Esophagus squamous epithelium (tissue), 5 donors: ENCODE measurements around the gene ZNF592. TPM values are rescaled to one million over a fixed set of nuclear protein-coding genes. Genes with fewer than 3 reads are reported as not detected.
"Not testable (repeated sequence)": the region's sequence is repeated elsewhere in the genome, so short reads cannot be mapped to it uniquely, and the experiment has no call there.

ENCODE experiments used
- DNase-seq: peaks from one replicate; lab custom pipeline; 2025; lab: John Stamatoyannopoulos, UW
- H3K27ac ChIP-seq, 4 donors: fragments of 200-600 bp; sonication (generic); one replicate each; pipeline ENCODE4 v1.5.1; 2016 to 2019; ENCODE audit warnings: mild to moderate bottlenecking in 1 of 4
- H3K27me3 ChIP-seq, 4 donors: fragments of 200-600 bp; sonication (generic); 1 replicate in 3 of 4; 2 replicates in 1 of 4; pipeline versions ENCODE4 v1.5.1 to v1.6.0; 2017 to 2021; ENCODE audit warnings: antibody characterized with exemption in 1 of 4
- H3K36me3 ChIP-seq, 3 donors: fragments of 200-600 bp; sonication (generic); one replicate each; pipeline ENCODE4 v1.5.1; 2016 to 2019
- H3K4me1 ChIP-seq, 3 donors: fragments of 200-600 bp; sonication (generic); one replicate each; pipeline ENCODE4 v1.5.1; 2017 to 2019
- H3K4me3 ChIP-seq, 4 donors: fragments of 200-600 bp; sonication (generic); 1 replicate in 3 of 4; 2 replicates in 1 of 4; pipeline ENCODE4 v1.5.1; 2016 to 2019; ENCODE audit warnings: mild to moderate bottlenecking in 2 of 4, moderate library complexity in 1 of 4
- H3K9me3 ChIP-seq, 3 donors: fragments of 200-600 bp; sonication (generic); one replicate each; pipeline ENCODE4 v1.5.1; 2016 to 2019
- POLR2A ChIP-seq, 4 donors: fragments of 450-650 bp; IDR thresholded peaks; one replicate each; pipeline ENCODE4 v1.6.1; 2017; ENCODE audit warnings: antibody characterized with exemption in 4 of 4, mild to moderate bottlenecking in 4 of 4, moderate library complexity in 3 of 4
- WGBS, 2 donors: methylation state at CpG; one replicate each; pipeline ENCODE4 v1.1.5; 2018; 5-methylcytosine and 5-hydroxymethylcytosine counted together
- intact Hi-C: fragments of 100-400 bp; cut with DNase I; formaldehyde crosslinking; loops from one replicate; pipeline ENCODE4 v1.15.0; 2022
- total RNA-seq, 4 donors: library from RNA; depleted of rRNA; stranded (reverse); fragments of >200 nt; gene quantifications; one replicate each; pipeline ENCODE4 v1.1.0, GENCODE V29; 2016
- TF ChIP-seq, protein P1 (sequence below), 6 experiments: fragments of 450-650 bp in 4 of 6; fragments of 200-600 bp in 2 of 6; sonication (generic) in 2 of 6; IDR thresholded peaks; one replicate each; pipeline ENCODE4 v1.5.1; 2016 to 2019; ENCODE audit warnings: antibody characterized with exemption in 6 of 6, mild to moderate bottlenecking in 4 of 6, moderate library complexity in 4 of 6
- donor health status: DM: yes; HTN: yes; CAD: no.

ZNF592 gene
- total RNA-seq, 4 donors from 2014 or later = 8.0 to 12.2 (median 10.3) TPM

DNA sequence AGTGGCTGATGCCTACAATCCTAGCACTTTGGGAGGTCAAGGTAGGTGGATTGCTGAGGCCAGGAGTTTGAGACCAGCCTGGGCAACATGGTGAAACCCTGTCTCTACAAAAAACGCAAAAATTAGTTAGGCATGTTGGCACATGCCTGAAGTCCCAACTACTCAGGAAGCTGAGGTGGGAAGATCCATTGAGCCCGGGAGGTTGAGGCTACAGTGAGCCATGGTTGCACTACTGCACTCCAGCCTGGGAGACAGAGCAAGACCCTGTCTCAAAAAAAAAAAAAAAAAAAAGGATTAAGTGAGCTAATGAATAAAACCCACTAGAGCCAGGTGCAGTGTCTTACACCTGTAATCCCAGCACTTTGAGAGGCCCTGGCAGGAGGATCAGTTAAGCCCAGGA, 25.8 kb upstream of the ZNF592 start:
- no peak overlapping the region for H3K27ac ChIP-seq
- intact Hi-C loops = no loop called here
- no peaks in the 10 kb centered on the region for H3K9me3 ChIP-seq
- DNase-seq = no peak
- WGBS, 2 donors = 47 to 65% methylated on average over 2 of the region's 2 CpGs
- no peak overlapping the region for H3K4me3 ChIP-seq
- no peak for TF ChIP-seq POLR2A (IDR thresholded peaks at IDR 0.05)
- TF ChIP-seq, protein P1, sequence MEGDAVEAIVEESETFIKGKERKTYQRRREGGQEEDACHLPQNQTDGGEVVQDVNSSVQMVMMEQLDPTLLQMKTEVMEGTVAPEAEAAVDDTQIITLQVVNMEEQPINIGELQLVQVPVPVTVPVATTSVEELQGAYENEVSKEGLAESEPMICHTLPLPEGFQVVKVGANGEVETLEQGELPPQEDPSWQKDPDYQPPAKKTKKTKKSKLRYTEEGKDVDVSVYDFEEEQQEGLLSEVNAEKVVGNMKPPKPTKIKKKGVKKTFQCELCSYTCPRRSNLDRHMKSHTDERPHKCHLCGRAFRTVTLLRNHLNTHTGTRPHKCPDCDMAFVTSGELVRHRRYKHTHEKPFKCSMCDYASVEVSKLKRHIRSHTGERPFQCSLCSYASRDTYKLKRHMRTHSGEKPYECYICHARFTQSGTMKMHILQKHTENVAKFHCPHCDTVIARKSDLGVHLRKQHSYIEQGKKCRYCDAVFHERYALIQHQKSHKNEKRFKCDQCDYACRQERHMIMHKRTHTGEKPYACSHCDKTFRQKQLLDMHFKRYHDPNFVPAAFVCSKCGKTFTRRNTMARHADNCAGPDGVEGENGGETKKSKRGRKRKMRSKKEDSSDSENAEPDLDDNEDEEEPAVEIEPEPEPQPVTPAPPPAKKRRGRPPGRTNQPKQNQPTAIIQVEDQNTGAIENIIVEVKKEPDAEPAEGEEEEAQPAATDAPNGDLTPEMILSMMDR (IDR thresholded peaks at IDR 0.05) = no peak
- peaks cover 0 to 10% (median 4%) of the 10 kb centered on the region in 3 donors for H3K4me1 ChIP-seq
- H3K27me3 ChIP-seq = no peaks in the 10 kb centered on the region
- H3K36me3 ChIP-seq = no peaks in the 10 kb centered on the region

DNA sequence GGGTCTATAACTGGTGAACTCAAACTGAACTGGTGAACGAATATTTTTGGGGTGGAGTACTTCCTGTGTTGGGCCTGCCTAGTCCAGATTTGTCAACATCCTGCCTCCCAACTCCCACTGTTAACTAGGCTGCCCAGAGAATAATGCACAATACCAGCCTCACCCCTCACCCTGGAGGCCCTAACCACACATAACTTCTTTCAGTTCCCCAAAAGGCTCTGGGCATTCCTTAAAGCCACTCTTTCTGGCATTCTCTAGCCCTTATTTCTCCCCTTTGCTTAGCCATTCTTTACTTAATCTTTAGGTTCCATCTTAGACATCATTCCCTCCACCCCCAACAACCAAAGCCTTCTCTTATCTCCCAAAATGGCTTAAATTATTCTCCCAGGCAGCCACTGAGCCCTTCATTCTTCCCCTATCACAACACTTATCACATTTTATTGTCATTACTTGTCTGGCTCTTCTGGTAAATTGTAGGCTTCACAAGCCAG, 23.3 kb upstream of the ZNF592 start:
- TF ChIP-seq, protein P1 (IDR thresholded peaks at IDR 0.05) = no peak
- TF ChIP-seq POLR2A (IDR thresholded peaks at IDR 0.05) = no peak
- 10 to 13% methylated on average over 1 of the region's 1 CpG for WGBS, 2 donors
- H3K9me3 ChIP-seq = no peaks in the 10 kb centered on the region
- H3K27ac ChIP-seq = peak overlapping the region; percentile 0 to 75 (median 35)
- intact Hi-C loops = no loop called here
- peaks cover 0 to 10% (median 4%) of the 10 kb centered on the region in 3 donors for H3K4me1 ChIP-seq
- DNase-seq = no peak
- no peak overlapping the region for H3K4me3 ChIP-seq
- H3K36me3 ChIP-seq = no peaks in the 10 kb centered on the region
- H3K27me3 ChIP-seq = no peaks in the 10 kb centered on the region

DNA sequence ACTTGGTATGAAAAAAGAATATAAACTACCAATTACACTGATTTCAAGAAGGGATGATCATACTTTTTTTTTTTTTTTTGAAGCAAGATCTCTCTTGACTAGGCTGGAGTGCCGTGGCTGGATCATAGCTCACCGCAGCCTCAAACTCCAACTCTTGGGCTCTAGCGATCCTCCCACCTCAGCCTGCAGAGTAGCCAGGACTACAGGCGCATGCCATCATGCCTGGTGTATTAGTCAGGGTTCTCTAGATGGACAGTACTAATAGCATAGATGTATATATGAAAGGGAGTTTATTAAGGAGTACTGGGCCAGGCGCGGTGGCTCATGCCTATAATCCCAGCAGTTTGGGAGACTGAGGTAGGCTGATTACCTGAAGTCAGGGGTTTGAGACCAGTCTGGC, 21.0 kb upstream of the ZNF592 start:
- WGBS, 2 donors = 95 to 100% methylated on average over 4 to 6 of the region's 6 CpGs
- Histone ChIP-seq H3K4me3 (no peak overlapping the region), H3K4me1 (peaks cover 0 to 10% (median 4%) of the 10 kb centered on the region in 3 donors)

DNA sequence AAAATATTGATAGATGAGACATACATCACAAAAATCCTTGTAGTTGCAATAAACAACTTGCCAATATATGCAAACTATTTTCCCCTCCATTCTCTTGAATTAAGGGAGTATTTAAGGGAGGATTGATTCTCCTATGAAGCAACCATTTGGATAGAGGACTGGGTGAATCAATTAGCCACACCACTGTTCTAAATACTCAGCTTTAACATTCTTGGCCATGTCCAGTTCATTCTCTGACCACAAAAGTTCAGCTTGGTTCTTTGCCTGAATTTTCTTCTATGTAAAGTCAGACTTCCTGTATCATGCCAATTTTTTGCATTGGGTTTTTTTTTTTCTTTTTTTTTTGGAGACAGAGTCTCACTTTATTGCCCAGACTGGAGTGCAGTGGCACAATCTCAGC, 16.6 kb upstream of the ZNF592 start:
- no peak for DNase-seq
- peaks cover 0 to 31% (median 5%) of the 10 kb centered on the region in 3 donors for H3K4me1 ChIP-seq
- no peak overlapping the region for H3K4me3 ChIP-seq
- H3K27me3 ChIP-seq = no peaks in the 10 kb centered on the region
- no peaks in the 10 kb centered on the region for H3K36me3 ChIP-seq
- H3K9me3 ChIP-seq = no peaks in the 10 kb centered on the region
- H3K27ac ChIP-seq = no peak overlapping the region
- no peak for TF ChIP-seq POLR2A (IDR thresholded peaks at IDR 0.05)
- TF ChIP-seq, protein P1 (IDR thresholded peaks at IDR 0.05) = no peak
- intact Hi-C loops = no loop called here

More for the DNA sequence above, 21.0 kb upstream of the ZNF592 start:
- no peaks in the 10 kb centered on the region for H3K27me3 ChIP-seq
- intact Hi-C loops = no loop called here
- no peaks in the 10 kb centered on the region for H3K36me3 ChIP-seq
- H3K9me3 ChIP-seq = no peaks in the 10 kb centered on the region
- no peak for TF ChIP-seq POLR2A (IDR thresholded peaks at IDR 0.05)
- TF ChIP-seq, protein P1 (IDR thresholded peaks at IDR 0.05) = no peak
- DNase-seq = no peak
- no peak overlapping the region for H3K27ac ChIP-seq

DNA sequence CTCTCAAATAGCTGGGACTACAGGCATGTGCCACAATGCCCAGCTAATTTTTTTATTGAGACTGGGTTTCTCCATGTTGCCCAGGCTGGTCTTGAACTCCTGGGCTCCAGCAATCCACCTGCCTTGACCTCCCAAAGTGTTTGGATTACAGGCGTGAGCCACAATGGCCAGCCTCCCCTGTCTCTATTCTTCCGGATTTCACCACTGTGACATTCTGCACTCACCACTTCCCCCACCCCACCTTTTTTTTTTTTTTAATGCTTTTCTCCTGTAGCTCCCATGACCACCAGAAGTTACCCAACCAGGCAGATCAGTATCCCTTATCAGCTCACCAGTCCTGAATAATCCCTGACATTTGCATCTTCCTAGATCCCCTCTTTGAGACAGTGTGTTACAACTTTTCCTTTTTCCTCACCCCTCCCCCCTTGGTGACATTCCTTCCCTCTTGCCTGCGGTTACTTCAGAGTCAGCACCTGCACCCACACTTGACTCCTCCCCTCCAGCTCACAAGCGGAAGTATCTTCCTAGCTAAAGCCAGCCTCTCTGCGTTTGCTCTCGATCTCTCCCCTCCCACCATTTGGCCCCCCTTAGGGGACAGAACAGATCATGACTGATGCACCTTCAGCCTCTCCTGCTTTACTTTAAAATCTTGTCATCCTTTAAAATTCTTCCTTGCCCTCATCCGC, 13.5 kb upstream of the ZNF592 start:
- peak overlapping the region in 3 of 4 donors; percentile 26 to 49 (median 31) for H3K4me3 ChIP-seq
- H3K4me1 ChIP-seq = peaks cover 0 to 38% (median 5%) of the 10 kb centered on the region in 3 donors
- H3K27ac ChIP-seq = peak overlapping the region; percentile 71 to 88 (median 82)
- no peaks in the 10 kb centered on the region for H3K9me3 ChIP-seq
- DNase-seq = peak; percentile 22
- intact Hi-C loops = no loop called here
- H3K36me3 ChIP-seq = no peaks in the 10 kb centered on the region
- peak in 1 of 4 donors; percentile 13 for TF ChIP-seq POLR2A (IDR thresholded peaks at IDR 0.05)
- TF ChIP-seq, protein P1 (IDR thresholded peaks at IDR 0.05) = no peak
- no peaks in the 10 kb centered on the region for H3K27me3 ChIP-seq
- whole genome bisulfite sequencing, 2 donors = 23 to 26% methylated on average over 7 of the region's 7 CpGs

DNA sequence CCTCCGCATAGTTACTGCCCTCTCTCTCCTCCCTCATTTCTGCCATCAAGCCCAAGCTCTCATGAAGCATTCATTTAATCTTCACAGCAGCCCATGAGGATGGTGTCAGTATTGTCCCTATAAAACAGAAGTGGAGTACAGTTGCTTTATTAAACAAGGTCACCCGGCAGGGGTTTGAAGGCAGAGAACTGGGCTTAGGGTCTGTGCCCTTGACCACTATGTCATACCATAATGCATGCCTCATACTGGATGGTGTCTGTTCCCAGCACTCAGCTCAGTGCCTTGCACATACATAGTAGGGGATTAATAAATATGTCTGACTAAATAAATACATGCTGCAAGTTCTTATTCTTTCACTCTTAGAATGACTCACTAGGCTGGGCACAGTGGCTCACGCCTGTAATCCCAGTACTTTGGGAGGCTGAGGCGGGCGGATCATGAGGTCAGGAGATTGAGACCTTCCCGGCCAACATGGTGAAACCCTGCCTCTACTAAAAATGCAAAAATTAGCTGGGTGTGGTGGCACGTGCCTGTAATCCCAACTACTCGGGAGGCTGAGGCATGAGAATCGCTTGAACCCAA, 12.8 kb upstream of the ZNF592 start:
- H3K36me3 ChIP-seq, intact Hi-C loops, DNase-seq, H3K9me3 ChIP-seq, H3K27me3 ChIP-seq: not testable (repeated sequence)
- 15 to 38% methylated on average over 5 to 8 of the region's 9 CpGs for WGBS, 2 donors
- Histone ChIP-seq H3K4me1 (peaks cover 0 to 40% (median 5%) of the 10 kb centered on the region in 3 donors), H3K27ac (peak overlapping the region; percentile 71 to 88 (median 82)), H3K4me3 (peak overlapping the region in 3 of 4 donors; percentile 26 to 49 (median 31))
